Loucy (cell line): ENCODE measurements around the gene UBE2U.

Experiments used
- EZH2phosphoT487 ChIP-seq: fragments of 200-600 bp; IDR thresholded peaks from 2 replicates; pipeline ENCODE4 v1.6.1; 2018; ENCODE audit warnings: antibody characterized with exemption, mild to moderate bottlenecking, moderate library complexity, borderline replicate concordance
- TF ChIP-seq, protein P1 (sequence below): fragments of 200-600 bp; sonication (generic); conservative IDR thresholded peaks from 2 replicates; pipeline ENCODE4 v1.5.1; 2014; ENCODE audit warnings: mild to moderate bottlenecking, antibody characterized with exemption, low read length

DNA sequence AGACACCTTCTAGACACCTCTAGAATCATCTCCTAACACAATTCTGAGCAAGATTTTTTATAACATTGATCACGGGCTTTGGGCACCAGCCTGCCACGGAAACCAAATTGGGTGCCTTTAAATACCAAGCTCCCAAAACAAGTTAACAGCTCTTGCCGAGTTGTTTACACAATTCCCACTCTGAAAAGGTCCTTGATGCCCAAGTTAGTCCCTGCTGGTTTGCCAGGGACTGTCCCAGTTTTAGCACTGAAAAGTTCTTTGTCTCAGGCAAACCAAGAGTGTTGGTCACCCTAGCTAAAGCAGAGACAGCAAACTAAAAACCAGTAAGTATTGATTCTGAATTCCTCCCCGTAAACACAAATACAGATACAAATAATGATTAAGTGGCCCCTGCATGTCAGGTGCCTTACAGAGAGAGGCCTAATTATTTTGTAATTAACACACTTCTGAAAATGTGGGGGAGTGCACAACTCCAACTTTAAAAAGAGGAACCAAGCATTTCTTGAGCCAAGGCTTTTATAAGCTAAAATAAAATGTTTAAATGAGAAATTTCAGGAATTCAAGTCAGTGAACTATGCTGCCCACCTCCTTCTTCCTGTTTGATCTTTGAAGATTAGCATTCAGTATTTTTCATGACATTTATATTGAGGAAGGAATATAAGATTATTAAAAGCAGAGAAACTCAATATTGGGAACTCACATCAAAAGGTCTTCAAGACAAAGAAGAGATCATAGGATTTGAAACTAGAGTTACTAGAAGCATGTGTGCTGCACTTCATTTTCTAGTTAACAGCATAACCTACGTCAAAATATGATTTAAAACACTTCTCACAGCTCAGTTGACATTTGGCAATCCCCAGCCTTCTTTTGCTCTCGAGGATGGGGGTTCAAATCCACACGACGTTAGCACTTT, 9.0 kb upstream of the UBE2U start:
- TF ChIP-seq, protein P1, sequence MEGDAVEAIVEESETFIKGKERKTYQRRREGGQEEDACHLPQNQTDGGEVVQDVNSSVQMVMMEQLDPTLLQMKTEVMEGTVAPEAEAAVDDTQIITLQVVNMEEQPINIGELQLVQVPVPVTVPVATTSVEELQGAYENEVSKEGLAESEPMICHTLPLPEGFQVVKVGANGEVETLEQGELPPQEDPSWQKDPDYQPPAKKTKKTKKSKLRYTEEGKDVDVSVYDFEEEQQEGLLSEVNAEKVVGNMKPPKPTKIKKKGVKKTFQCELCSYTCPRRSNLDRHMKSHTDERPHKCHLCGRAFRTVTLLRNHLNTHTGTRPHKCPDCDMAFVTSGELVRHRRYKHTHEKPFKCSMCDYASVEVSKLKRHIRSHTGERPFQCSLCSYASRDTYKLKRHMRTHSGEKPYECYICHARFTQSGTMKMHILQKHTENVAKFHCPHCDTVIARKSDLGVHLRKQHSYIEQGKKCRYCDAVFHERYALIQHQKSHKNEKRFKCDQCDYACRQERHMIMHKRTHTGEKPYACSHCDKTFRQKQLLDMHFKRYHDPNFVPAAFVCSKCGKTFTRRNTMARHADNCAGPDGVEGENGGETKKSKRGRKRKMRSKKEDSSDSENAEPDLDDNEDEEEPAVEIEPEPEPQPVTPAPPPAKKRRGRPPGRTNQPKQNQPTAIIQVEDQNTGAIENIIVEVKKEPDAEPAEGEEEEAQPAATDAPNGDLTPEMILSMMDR: no peak
- TF ChIP-seq EZH2phosphoT487: no peak
